CD4-positive, alpha-beta memory T cell (primary cell): ENCODE measurements around the gene ADRM1. TPM values are rescaled to one million over a fixed set of nuclear protein-coding genes. Genes with fewer than 3 reads are reported as not detected.

ENCODE experiments used
- CTCF ChIA-PET: fragments of 350-600 bp; sonication (Branson Sonifier 250); formaldehyde crosslinking; loops from one replicate; lab custom pipeline; 2021; ENCODE audit warnings: inconsistent platforms; ENCODE audit not compliant: partially characterized antibody; lab: Charles Lee
- POLR2A ChIA-PET: fragments of 350-600 bp; sonication (Branson Sonifier 250); formaldehyde crosslinking; loops from one replicate; lab custom pipeline; 2021; ENCODE audit not compliant: partially characterized antibody; lab: Charles Lee
- DNase-seq, 5 donors: peaks; one replicate each; pipeline versions ENCODE4 v3.0.0 to v3.0.0-alpha.2; 2020 to 2022; ENCODE audit warnings: mixed read lengths in 1 of 5
- H3K27ac ChIP-seq: one replicate; pipeline ENCODE4 v1.7.0; 2013; ENCODE audit warnings: low read depth, low read length
- H3K27me3 ChIP-seq: 2 replicates; pipeline ENCODE4 v1.7.0; 2013; ENCODE audit warnings: mild to moderate bottlenecking, low read length, moderate library complexity; ENCODE audit not compliant: insufficient read depth
- H3K36me3 ChIP-seq: 2 replicates; pipeline ENCODE4 v1.7.0; 2013; ENCODE audit warnings: mild to moderate bottlenecking, low read length, moderate library complexity; ENCODE audit not compliant: insufficient read depth
- H3K4me1 ChIP-seq: 2 replicates; pipeline ENCODE4 v1.7.0; 2013; ENCODE audit warnings: mild to moderate bottlenecking, low read length, moderate library complexity; ENCODE audit not compliant: insufficient read depth
- H3K4me3 ChIP-seq, 2 donors: one replicate each; pipeline ENCODE4 v1.7.0; 2013; ENCODE audit warnings: low read length in 2 of 2, mild to moderate bottlenecking in 1 of 2
- H3K9me3 ChIP-seq, 2 donors: one replicate each; pipeline ENCODE4 v1.7.0; 2013; ENCODE audit warnings: low read length in 2 of 2, control low read depth in 1 of 2; ENCODE audit not compliant: control insufficient read depth in 1 of 2
- H3K27ac Mint-ChIP-seq, 7 donors: one replicate each; pipeline ENCODE4 v1.8.0; 2020 to 2021; ENCODE audit warnings: mixed read lengths in 7 of 7, mild to moderate bottlenecking in 6 of 7, inconsistent platforms in 3 of 7, moderate library complexity in 3 of 7
- H3K27me3 Mint-ChIP-seq, 2 donors: one replicate each; pipeline ENCODE4 v1.8.0; 2020 to 2021; ENCODE audit warnings: mixed read lengths in 2 of 2
- H3K36me3 Mint-ChIP-seq, 2 donors: one replicate each; pipeline ENCODE4 v1.8.0; 2020 to 2021; ENCODE audit warnings: mixed read lengths in 2 of 2, inconsistent platforms in 1 of 2, mild to moderate bottlenecking in 1 of 2
- H3K4me1 Mint-ChIP-seq, 4 donors: one replicate each; pipeline ENCODE4 v1.8.0; 2020 to 2021; ENCODE audit warnings: mixed read lengths in 4 of 4, mild to moderate bottlenecking in 1 of 4
- H3K4me3 Mint-ChIP-seq, 8 donors: one replicate each; pipeline ENCODE4 v1.8.0; 2020 to 2021; ENCODE audit warnings: mixed read lengths in 8 of 8, mild to moderate bottlenecking in 7 of 8, moderate library complexity in 6 of 8, inconsistent platforms in 3 of 8
- H3K9me3 Mint-ChIP-seq, 8 donors: one replicate each; pipeline ENCODE4 v1.8.0; 2020 to 2021; ENCODE audit warnings: mixed read lengths in 8 of 8, mild to moderate bottlenecking in 5 of 8, inconsistent platforms in 3 of 8, moderate library complexity in 1 of 8
- intact Hi-C: fragments of 100-400 bp; cut with micrococcal nuclease; formaldehyde crosslinking; loops from one replicate; pipeline ENCODE4 v1.15.1; 2023
- polyA plus RNA-seq, 2 donors: library from polyadenylated mRNA; unstranded; fragments of 300-500 nt; fragmentation: Illumina TruSeq; gene quantifications; one replicate each; pipeline ENCODE4 v1.2.3, GENCODE V29; 2021
- total RNA-seq, 2 experiments: library from RNA; stranded (reverse); gene quantifications; one replicate each; pipeline ENCODE4 v1.2.3, GENCODE V29; 2021

ADRM1 gene
- total and polyA plus RNA-seq, 4 experiments from 2014 or later: 59.4 to 102 (median 79.0) TPM

DNA sequence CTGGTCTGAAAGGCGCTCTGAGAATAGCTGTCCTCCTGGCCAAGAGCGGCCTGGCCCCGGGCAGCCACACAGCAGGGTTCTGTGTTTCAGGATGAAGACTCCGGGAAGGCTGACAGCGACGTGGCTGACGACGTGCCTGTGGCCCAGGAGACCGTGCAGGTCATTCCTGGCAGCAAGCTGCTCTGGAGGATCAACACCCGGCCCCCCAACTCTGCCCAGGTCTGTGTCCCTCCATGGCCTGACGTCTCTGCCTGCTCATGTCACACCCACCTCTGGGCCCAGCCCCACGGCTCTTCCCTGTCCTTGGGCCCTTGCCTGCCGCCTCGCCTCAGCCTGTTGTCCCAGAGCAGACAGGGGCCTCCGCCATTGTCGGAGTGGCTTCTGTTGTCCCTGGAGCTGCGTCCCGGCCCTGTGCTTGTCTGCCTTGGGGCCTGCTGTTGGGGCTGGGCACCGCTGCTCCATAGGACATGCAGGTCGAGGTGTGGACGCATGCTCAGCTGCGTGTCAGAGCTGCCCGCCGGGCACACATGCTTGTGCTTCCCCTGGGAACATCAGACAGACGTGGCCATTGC is 16.2 kb upstream of the ADRM1 start:
- no peaks in the 10 kb centered on the region for H3K9me3 Mint-ChIP-seq
- peaks cover 18 to 53% of the 10 kb centered on the region in 2 donors for H3K36me3 Mint-ChIP-seq
- H3K27ac Mint-ChIP-seq: no peak overlapping the region
- peaks cover 0 to 5% (median 2%) of the 10 kb centered on the region in 4 donors for H3K4me1 Mint-ChIP-seq
- intact Hi-C loops: no loop called here
- CTCF ChIA-PET: interaction anchor here (1.3 kb wide), 1 partner anchor 14 kb away, joined by 3 read pairs; no protein-coding TSS in a partner anchor
- H3K4me3 ChIP-seq: no peak overlapping the region
- peaks cover 41% of the 10 kb centered on the region for H3K36me3 ChIP-seq
- H3K4me3 Mint-ChIP-seq: no peak overlapping the region
- POLR2A ChIA-PET: no interaction called here
- no peaks in the 10 kb centered on the region for H3K27me3 ChIP-seq
- no peak for DNase-seq
- H3K27me3 Mint-ChIP-seq: no peaks in the 10 kb centered on the region
- H3K9me3 ChIP-seq: no peaks in the 10 kb centered on the region
- H3K27ac ChIP-seq: no peak overlapping the region
- no peaks in the 10 kb centered on the region for H3K4me1 ChIP-seq

- Histone ChIP-seq H3K36me3 (peaks cover 35% of the 10 kb centered on the region), H3K4me1 (peaks cover 3% of the 10 kb centered on the region), H3K9me3 (no peaks in the 10 kb centered on the region), H3K4me3 (no peak overlapping the region), H3K27me3 (no peaks in the 10 kb centered on the region), H3K27ac (no peak overlapping the region)
- peaks cover 14 to 49% of the 10 kb centered on the region in 2 donors for H3K36me3 Mint-ChIP-seq
- ChIA-PET POLR2A (no interaction called here), CTCF (no interaction called here)
- H3K9me3 Mint-ChIP-seq: no peaks in the 10 kb centered on the region
- intact Hi-C loops: no loop called here
- peaks cover 2 to 10% (median 3%) of the 10 kb centered on the region in 4 donors for H3K4me1 Mint-ChIP-seq
- H3K27me3 Mint-ChIP-seq: no peaks in the 10 kb centered on the region
- no peak overlapping the region for H3K27ac Mint-ChIP-seq
- DNase-seq: no peak
- H3K4me3 Mint-ChIP-seq: no peak overlapping the region
Measured at GRCh38 chr20:62287129-62287528, 15.7 kb upstream of the ADRM1 start.

- H3K27me3 ChIP-seq: no peaks in the 10 kb centered on the region
- intact Hi-C loops: no loop called here
- peaks cover 5 to 14% (median 7%) of the 10 kb centered on the region in 4 donors for H3K4me1 Mint-ChIP-seq
- H3K36me3 Mint-ChIP-seq: peaks cover 16 to 47% of the 10 kb centered on the region in 2 donors
- ChIA-PET POLR2A (no interaction called here), CTCF (no interaction called here)
- H3K27me3 Mint-ChIP-seq: no peaks in the 10 kb centered on the region
- peaks cover 6% of the 10 kb centered on the region for H3K4me1 ChIP-seq
- no peak overlapping the region for H3K27ac Mint-ChIP-seq
- H3K9me3 ChIP-seq: no peaks in the 10 kb centered on the region
- no peak for DNase-seq
- H3K27ac ChIP-seq: no peak overlapping the region
- H3K4me3 Mint-ChIP-seq: no peak overlapping the region
- no peak overlapping the region for H3K4me3 ChIP-seq
- H3K9me3 Mint-ChIP-seq: no peaks in the 10 kb centered on the region
- H3K36me3 ChIP-seq: peaks cover 31% of the 10 kb centered on the region
Measured at GRCh38 chr20:62287759-62288534, 14.8 kb upstream of the ADRM1 start.

- no peak for DNase-seq
- Histone ChIP-seq H3K27ac (no peak overlapping the region), H3K9me3 (no peaks in the 10 kb centered on the region), H3K4me1 (peaks cover 6% of the 10 kb centered on the region), H3K27me3 (no peaks in the 10 kb centered on the region), H3K4me3 (no peak overlapping the region), H3K36me3 (peaks cover 34% of the 10 kb centered on the region)
- H3K36me3 Mint-ChIP-seq: peaks cover 15 to 43% of the 10 kb centered on the region in 2 donors
- H3K4me3 Mint-ChIP-seq: peak overlapping the region in 1 of 8 donors; percentile 2
- ChIA-PET POLR2A (no interaction called here), CTCF (no interaction called here)
- peak overlapping the region in 2 of 7 donors; percentile 26 to 30 for H3K27ac Mint-ChIP-seq
- H3K27me3 Mint-ChIP-seq: no peaks in the 10 kb centered on the region
- no peaks in the 10 kb centered on the region for H3K9me3 Mint-ChIP-seq
- H3K4me1 Mint-ChIP-seq: peaks cover 5 to 14% (median 7%) of the 10 kb centered on the region in 4 donors
- intact Hi-C loops: no loop called here
Measured at GRCh38 chr20:62288535-62289105, 14.2 kb upstream of the ADRM1 start.

DNA sequence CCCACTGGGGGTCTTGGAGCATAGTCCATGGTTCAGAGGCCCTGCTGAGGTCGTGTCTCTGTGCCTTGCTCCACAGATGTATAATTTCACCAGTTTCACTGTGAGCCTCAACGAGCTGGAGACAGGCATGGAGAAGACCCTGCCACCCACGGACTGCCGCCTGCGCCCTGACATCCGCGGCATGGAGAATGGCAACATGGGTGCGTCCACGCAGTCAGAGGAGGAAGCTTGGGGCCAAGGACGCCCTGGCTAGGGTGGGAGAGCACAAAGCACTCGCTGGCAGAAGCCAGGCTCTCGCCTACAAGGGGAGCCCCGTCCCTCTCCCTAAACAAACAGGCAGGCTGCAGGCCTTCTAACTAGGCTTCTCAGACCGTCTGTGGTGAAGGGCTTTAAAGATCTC is 13.7 kb upstream of the ADRM1 start:
- no peak for DNase-seq
- Mint-ChIP-seq H3K9me3 (no peaks in the 10 kb centered on the region), H3K27me3 (no peaks in the 10 kb centered on the region), H3K27ac (no peak overlapping the region), H3K4me3 (no peak overlapping the region), H3K36me3 (peaks cover 15 to 43% of the 10 kb centered on the region in 2 donors), H3K4me1 (peaks cover 5 to 14% (median 8%) of the 10 kb centered on the region in 4 donors)
- Histone ChIP-seq H3K4me3 (no peak overlapping the region), H3K27ac (no peak overlapping the region), H3K9me3 (no peaks in the 10 kb centered on the region), H3K27me3 (no peaks in the 10 kb centered on the region), H3K36me3 (peaks cover 32% of the 10 kb centered on the region), H3K4me1 (peaks cover 6% of the 10 kb centered on the region)
- POLR2A ChIA-PET: no interaction called here
- intact Hi-C loops: no loop called here
- CTCF ChIA-PET: no interaction called here

GRCh38 chr20:62289898-62290297 is 12.9 kb upstream of the ADRM1 start:
- Mint-ChIP-seq H3K27me3 (no peaks in the 10 kb centered on the region), H3K27ac (peak overlapping the region in 2 of 7 donors; percentile 29), H3K36me3 (peaks cover 16 to 40% of the 10 kb centered on the region in 2 donors), H3K4me3 (no peak overlapping the region), H3K9me3 (no peaks in the 10 kb centered on the region), H3K4me1 (peaks cover 5 to 14% (median 8%) of the 10 kb centered on the region in 4 donors)
- H3K4me1 ChIP-seq: peaks cover 6% of the 10 kb centered on the region
- H3K9me3 ChIP-seq: no peaks in the 10 kb centered on the region
- intact Hi-C loops: no loop called here
- H3K27ac ChIP-seq: no peak overlapping the region
- DNase-seq: no peak
- ChIA-PET CTCF (no interaction called here), POLR2A (no interaction called here)
- H3K27me3 ChIP-seq: no peaks in the 10 kb centered on the region
- H3K4me3 ChIP-seq: no peak overlapping the region
- peaks cover 28% of the 10 kb centered on the region for H3K36me3 ChIP-seq
